ENCODE results near the gene KLF15.

Gene KLF15

GRCh38 chr3:126320517-126321293 is 36.5 kb downstream of the KLF15 start:
- DNase-seq (ENCODE audit: low read depth in 2 of 2) = no peak

- DNase-seq (ENCODE audit: low read depth in 2 of 2) = no peak
Measured at GRCh38 chr3:126319701-126320295, 37.4 kb downstream of the KLF15 start.

- no peak for DNase-seq (ENCODE audit: low read depth in 2 of 2)
Measured at GRCh38 chr3:126317029-126317996, 39.9 kb downstream of the KLF15 start.

- DNase-seq (ENCODE audit: low read depth in 2 of 2) = no peak
Measured at GRCh38 chr3:126316501-126316939, 40.7 kb downstream of the KLF15 start.

GRCh38 chr3:126316031-126316461 is 41.2 kb downstream of the KLF15 start:
- no peak for DNase-seq (ENCODE audit: low read depth in 2 of 2)

- no peak for DNase-seq (ENCODE audit: low read depth in 2 of 2)
Measured at GRCh38 chr3:126314790-126315658, 42.2 kb downstream of the KLF15 start.

- DNase-seq (ENCODE audit: low read depth in 2 of 2) = no peak
Measured at GRCh38 chr3:126314305-126314789, 42.9 kb downstream of the KLF15 start.

- no peak for DNase-seq (ENCODE audit: low read depth in 2 of 2)
Measured at GRCh38 chr3:126313580-126314304, 43.5 kb downstream of the KLF15 start.

- DNase-seq (ENCODE audit: low read depth in 2 of 2) = no peak
Measured at GRCh38 chr3:126313166-126313565, 44.0 kb downstream of the KLF15 start.

GRCh38 chr3:126312341-126312740 is 44.9 kb downstream of the KLF15 start:
- no peak for DNase-seq (ENCODE audit: low read depth in 2 of 2)

- DNase-seq (ENCODE audit: low read depth in 2 of 2) = no peak
Measured at GRCh38 chr3:126311338-126311978, 45.8 kb downstream of the KLF15 start.

GRCh38 chr3:126310816-126311215 is 46.4 kb downstream of the KLF15 start:
- no peak for DNase-seq (ENCODE audit: low read depth in 2 of 2)

GRCh38 chr3:126309861-126310655 is 47.1 kb downstream of the KLF15 start:
- no peak for DNase-seq (ENCODE audit: low read depth in 2 of 2)

- no peak for DNase-seq (ENCODE audit: low read depth in 2 of 2)
Measured at GRCh38 chr3:126309165-126309564, 48.0 kb downstream of the KLF15 start.

- DNase-seq (ENCODE audit: low read depth in 2 of 2) = no peak
Measured at GRCh38 chr3:126308394-126309125, 48.6 kb downstream of the KLF15 start.

GRCh38 chr3:126307591-126308393 is 49.4 kb downstream of the KLF15 start:
- no peak for DNase-seq (ENCODE audit: low read depth in 2 of 2)

- no peak for DNase-seq (ENCODE audit: low read depth in 2 of 2)
Measured at GRCh38 chr3:126306888-126307482, 50.2 kb downstream of the KLF15 start.
